Gastrocnemius medialis (tissue), 4 donors: ENCODE measurements around the gene KPNA4.

Source experiments
- POLR2A ChIP-seq, 2 donors: fragments of 450-650 bp; IDR thresholded peaks; one replicate each; pipeline ENCODE4 v1.6.1; 2017; ENCODE audit warnings: antibody characterized with exemption in 2 of 2, mild to moderate bottlenecking in 2 of 2, moderate library complexity in 2 of 2
- TF ChIP-seq, protein P1 (sequence below), 5 experiments: fragments of 450-650 bp in 3 of 5; fragments of 200-600 bp in 2 of 5; sonication (generic) in 2 of 5; IDR thresholded peaks in 4 of 5; conservative IDR thresholded peaks in 1 of 5; 1 replicate in 4 of 5; 2 replicates in 1 of 5; pipeline ENCODE4 v1.5.1; 2016 to 2019; ENCODE audit warnings: antibody characterized with exemption in 5 of 5, mild to moderate bottlenecking in 3 of 5, moderate library complexity in 3 of 5

DNA sequence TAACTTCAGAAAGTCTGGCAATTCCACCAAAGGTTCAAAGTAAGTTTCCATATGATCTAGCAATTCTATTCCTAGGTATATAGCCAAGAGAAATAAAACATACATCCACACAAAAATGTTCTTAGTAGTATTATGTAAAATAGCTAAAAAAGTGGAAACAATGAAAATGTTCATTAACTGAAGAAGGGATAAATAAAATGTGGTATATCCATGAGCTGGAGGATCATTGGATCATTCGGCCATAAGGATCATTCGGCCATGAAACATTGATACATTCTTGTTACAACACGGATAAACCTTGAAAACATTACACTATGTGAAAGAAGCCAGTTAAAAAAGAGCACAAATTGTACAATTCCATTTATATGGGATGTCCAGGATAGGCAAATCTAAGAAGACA, 2.4 kb downstream of the KPNA4 start:
- TF ChIP-seq, protein P1, sequence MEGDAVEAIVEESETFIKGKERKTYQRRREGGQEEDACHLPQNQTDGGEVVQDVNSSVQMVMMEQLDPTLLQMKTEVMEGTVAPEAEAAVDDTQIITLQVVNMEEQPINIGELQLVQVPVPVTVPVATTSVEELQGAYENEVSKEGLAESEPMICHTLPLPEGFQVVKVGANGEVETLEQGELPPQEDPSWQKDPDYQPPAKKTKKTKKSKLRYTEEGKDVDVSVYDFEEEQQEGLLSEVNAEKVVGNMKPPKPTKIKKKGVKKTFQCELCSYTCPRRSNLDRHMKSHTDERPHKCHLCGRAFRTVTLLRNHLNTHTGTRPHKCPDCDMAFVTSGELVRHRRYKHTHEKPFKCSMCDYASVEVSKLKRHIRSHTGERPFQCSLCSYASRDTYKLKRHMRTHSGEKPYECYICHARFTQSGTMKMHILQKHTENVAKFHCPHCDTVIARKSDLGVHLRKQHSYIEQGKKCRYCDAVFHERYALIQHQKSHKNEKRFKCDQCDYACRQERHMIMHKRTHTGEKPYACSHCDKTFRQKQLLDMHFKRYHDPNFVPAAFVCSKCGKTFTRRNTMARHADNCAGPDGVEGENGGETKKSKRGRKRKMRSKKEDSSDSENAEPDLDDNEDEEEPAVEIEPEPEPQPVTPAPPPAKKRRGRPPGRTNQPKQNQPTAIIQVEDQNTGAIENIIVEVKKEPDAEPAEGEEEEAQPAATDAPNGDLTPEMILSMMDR (IDR thresholded peaks at IDR 0.05 in 4 of 5, conservative IDR thresholded peaks at IDR 0.05 in 1 of 5): no peak
- TF ChIP-seq POLR2A (IDR thresholded peaks at IDR 0.05): no peak
